ENCODE measurements around the gene NPIPB8. TPM values are rescaled to one million over a fixed set of nuclear protein-coding genes. Genes with fewer than 3 reads are reported as not detected.

Gene NPIPB8
- total RNA-seq, 3 donors from 2014 or later: not detected

Other genes with a start within 250 kb of the NPIPB8 start
- 100 to 1,000 TPM; 143 to 191 (median 188) TPM for gene EIF3CL, start 234.2 kb upstream of the NPIPB8 start, total RNA-seq
- not detected for gene NPIPB7, start 165.7 kb upstream of the NPIPB8 start, total RNA-seq
- gene CLN3, start 146.0 kb upstream of the NPIPB8 start, total RNA-seq: 10 to 100 TPM; 25.1 to 39.1 (median 38.7) TPM
- gene APOBR, start 143.4 kb upstream of the NPIPB8 start, total RNA-seq: 1 to 10 TPM in 2 of 3 donors, under 1 TPM in 1; 0.66 to 3.1 (median 2.9) TPM
- gene IL27, start 131.2 kb upstream of the NPIPB8 start, total RNA-seq: not detected
- gene NUPR1, start 99.1 kb upstream of the NPIPB8 start, total RNA-seq: 10 to 100 TPM; 34.2 to 57.0 (median 47.5) TPM
- gene SGF29, start 84.1 kb upstream of the NPIPB8 start, total RNA-seq: 10 to 100 TPM; 28.5 to 35.8 (median 28.8) TPM
- gene SULT1A2, start 41.0 kb upstream of the NPIPB8 start, total RNA-seq: 1 to 10 TPM in 2 of 3 donors, under 1 TPM in 1; 0.73 to 1.6 (median 1.3) TPM
- 10 to 100 TPM; 25.6 to 54.1 (median 33.4) TPM for gene SULT1A1, start 28.0 kb upstream of the NPIPB8 start, total RNA-seq
- 100 to 1,000 TPM; 203 to 259 (median 214) TPM for gene EIF3C, start 73.4 kb downstream of the NPIPB8 start, total RNA-seq
- 10 to 100 TPM in 1 of 3 donors, 1 to 10 TPM in 2; 6.4 to 12.3 (median 6.6) TPM for gene NPIPB9, start 113.7 kb downstream of the NPIPB8 start, total RNA-seq
- 10 to 100 TPM; 43.8 to 62.6 (median 58.1) TPM for gene ATXN2L, start 184.9 kb downstream of the NPIPB8 start, total RNA-seq
- gene TUFM, start 208.3 kb downstream of the NPIPB8 start, total RNA-seq: 100 to 1,000 TPM in 1 of 3 donors, 10 to 100 TPM in 2; 97.9 to 103 (median 98.4) TPM
- 10 to 100 TPM; 20.0 to 28.8 (median 23.6) TPM for gene SH2B1, start 225.8 kb downstream of the NPIPB8 start, total RNA-seq
- under 1 TPM; 0.15 to 0.48 (median 0.33) TPM for gene ATP2A1, start 240.4 kb downstream of the NPIPB8 start, total RNA-seq

Measured in breast epithelium (tissue), 3 donors.